ENCODE data around the gene ABHD15.

DNA sequence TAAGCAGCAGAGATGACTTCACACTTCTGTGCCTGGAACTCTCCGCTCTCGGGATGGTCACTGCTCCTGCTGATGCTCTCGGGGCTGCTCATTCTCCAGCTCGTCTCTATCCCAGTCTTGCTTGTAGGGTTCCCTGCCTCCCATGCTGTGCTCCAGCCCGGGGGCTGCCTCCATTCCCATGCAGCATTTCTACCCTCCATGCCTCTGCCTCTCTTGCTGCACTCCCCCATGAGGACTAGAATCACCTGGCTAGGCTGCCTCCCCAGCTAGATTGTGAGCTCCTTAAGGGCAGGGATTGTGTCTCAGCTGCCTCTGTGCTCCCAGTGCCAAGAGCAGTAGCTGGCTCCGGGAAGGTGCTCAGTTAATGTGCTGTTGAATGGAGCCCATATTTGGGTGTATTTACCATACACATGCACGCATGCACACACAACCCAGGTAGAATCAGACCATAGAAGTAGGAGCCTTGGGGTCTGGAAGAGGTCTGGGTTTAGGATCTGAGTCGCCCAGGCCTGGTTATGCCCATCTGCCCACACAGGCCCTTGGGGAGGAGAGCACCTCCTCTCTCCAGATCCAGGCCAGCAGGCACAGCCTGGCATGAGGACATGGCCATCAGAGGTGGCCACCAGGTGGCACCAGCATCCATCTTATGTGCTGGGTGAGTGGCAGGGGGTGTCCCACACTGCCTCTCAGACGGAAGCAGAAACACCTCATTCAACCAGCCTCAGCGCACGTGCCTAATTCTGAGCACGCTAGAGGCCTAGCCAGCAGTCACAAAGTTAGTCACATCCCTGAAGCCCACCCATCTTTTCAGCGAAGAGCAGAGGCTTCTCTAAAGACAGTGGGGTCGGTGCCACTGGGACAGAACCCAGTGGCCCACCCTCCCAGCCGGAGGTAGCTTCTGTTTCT, 13.3 kb upstream of the ABHD15 start:
- TF ChIP-seq POLR2A (IDR thresholded peaks at IDR 0.05), result no peak
- TF ChIP-seq, protein P1, sequence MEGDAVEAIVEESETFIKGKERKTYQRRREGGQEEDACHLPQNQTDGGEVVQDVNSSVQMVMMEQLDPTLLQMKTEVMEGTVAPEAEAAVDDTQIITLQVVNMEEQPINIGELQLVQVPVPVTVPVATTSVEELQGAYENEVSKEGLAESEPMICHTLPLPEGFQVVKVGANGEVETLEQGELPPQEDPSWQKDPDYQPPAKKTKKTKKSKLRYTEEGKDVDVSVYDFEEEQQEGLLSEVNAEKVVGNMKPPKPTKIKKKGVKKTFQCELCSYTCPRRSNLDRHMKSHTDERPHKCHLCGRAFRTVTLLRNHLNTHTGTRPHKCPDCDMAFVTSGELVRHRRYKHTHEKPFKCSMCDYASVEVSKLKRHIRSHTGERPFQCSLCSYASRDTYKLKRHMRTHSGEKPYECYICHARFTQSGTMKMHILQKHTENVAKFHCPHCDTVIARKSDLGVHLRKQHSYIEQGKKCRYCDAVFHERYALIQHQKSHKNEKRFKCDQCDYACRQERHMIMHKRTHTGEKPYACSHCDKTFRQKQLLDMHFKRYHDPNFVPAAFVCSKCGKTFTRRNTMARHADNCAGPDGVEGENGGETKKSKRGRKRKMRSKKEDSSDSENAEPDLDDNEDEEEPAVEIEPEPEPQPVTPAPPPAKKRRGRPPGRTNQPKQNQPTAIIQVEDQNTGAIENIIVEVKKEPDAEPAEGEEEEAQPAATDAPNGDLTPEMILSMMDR (IDR thresholded peaks at IDR 0.05), result peak; percentile 76 to 95 (median 93)
